Transverse colon (tissue), 4 donors: ENCODE results near the gene ZNF91.

ENCODE experiments used
- CTCF ChIP-seq, 5 experiments: fragments of 200-600 bp in 3 of 5; fragments of 450-650 bp in 2 of 5; sonication (generic) in 3 of 5; IDR thresholded peaks; 1 replicate in 2 of 5; 2 replicates in 3 of 5; pipeline ENCODE4 v1.5.1; 2016 to 2017; ENCODE audit warnings: antibody characterized with exemption in 5 of 5, inconsistent platforms in 3 of 5, mild to moderate bottlenecking in 2 of 5, moderate library complexity in 1 of 5
- EP300 ChIP-seq: sonication (generic); formaldehyde crosslinking; IDR thresholded peaks from one replicate; pipeline ENCODE4 v1.6.1; 2017; ENCODE audit warnings: antibody characterized with exemption, low read depth
- POLR2A ChIP-seq: fragments of 450-650 bp; IDR thresholded peaks from one replicate; pipeline ENCODE4 v1.6.1; 2016; ENCODE audit warnings: antibody characterized with exemption, mild to moderate bottlenecking, moderate library complexity
- POLR2AphosphoS5 ChIP-seq, 3 donors: sonication (generic); formaldehyde crosslinking; IDR thresholded peaks; one replicate each; pipeline ENCODE4 v1.6.1; 2016; ENCODE audit warnings: antibody characterized with exemption in 3 of 3

GRCh38 chr19:23378948-23379347 lies 16.3 kb downstream of the ZNF91 start:
- TF ChIP-seq CTCF (IDR thresholded peaks at IDR 0.05) (no peak), POLR2A (no peak), POLR2AphosphoS5 (IDR thresholded peaks at IDR 0.05) (peak in 1 of 3 donors; percentile 51), EP300 (no peak)
